Measurements from ENCODE around the gene MNAT1.

MNAT1 gene

DNA sequence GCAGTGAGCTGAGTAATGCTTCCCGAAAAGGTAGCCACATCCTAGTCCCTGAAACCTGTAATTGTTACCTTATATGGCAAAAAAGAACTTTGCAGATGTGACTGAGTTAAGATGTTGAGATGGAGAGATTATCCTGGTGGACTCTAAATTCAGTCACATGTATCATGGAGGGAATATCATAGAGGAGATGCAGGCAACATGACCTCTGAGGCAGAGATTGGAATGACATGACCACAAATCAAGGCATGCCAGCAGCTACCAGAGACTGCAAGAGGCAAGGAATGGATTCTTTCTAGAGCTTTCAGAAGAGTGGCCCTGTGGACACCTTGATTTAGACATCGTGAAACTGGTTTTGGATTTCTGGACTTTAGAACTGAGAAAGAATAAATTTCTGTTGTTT is 265.0 kb downstream of the MNAT1 start:
- no peak for DNase-seq (ENCODE audit: low read depth)
- TF ChIP-seq, protein P1, sequence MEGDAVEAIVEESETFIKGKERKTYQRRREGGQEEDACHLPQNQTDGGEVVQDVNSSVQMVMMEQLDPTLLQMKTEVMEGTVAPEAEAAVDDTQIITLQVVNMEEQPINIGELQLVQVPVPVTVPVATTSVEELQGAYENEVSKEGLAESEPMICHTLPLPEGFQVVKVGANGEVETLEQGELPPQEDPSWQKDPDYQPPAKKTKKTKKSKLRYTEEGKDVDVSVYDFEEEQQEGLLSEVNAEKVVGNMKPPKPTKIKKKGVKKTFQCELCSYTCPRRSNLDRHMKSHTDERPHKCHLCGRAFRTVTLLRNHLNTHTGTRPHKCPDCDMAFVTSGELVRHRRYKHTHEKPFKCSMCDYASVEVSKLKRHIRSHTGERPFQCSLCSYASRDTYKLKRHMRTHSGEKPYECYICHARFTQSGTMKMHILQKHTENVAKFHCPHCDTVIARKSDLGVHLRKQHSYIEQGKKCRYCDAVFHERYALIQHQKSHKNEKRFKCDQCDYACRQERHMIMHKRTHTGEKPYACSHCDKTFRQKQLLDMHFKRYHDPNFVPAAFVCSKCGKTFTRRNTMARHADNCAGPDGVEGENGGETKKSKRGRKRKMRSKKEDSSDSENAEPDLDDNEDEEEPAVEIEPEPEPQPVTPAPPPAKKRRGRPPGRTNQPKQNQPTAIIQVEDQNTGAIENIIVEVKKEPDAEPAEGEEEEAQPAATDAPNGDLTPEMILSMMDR (IDR thresholded peaks at IDR 0.05; ENCODE audit: control insufficient read depth, insufficient read depth, low read depth, low read length, missing control alignments): no peak
- H3K4me3 ChIP-seq (ENCODE audit: control insufficient read depth, low read depth, low read length): no peak overlapping the region

DNA sequence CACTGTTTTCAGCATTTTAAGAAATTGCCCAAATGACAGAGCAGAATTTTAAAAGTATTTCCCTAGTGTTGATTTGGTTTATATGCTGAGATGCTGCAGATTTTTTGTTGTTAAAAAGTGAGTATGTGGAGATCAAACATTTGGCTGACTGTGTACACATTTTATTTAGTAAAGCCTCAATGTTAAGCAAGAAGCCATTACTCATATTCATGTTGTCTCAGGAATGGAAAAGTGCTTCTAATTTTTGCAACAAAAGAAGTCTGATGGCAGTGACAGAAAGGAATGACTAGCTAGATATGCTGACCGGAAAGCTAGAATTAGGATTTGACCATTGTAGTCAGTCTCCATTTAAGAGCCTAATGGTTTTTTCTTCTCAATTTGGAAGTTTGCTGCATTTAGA is 269.0 kb downstream of the MNAT1 start:
- H3K4me3 ChIP-seq (ENCODE audit: control insufficient read depth, low read depth, low read length): no peak overlapping the region
- TF ChIP-seq, protein P1 (IDR thresholded peaks at IDR 0.05; ENCODE audit: control insufficient read depth, insufficient read depth, low read depth, low read length, missing control alignments): no peak
- peak; percentile 34 for DNase-seq (ENCODE audit: low read depth)

DNA sequence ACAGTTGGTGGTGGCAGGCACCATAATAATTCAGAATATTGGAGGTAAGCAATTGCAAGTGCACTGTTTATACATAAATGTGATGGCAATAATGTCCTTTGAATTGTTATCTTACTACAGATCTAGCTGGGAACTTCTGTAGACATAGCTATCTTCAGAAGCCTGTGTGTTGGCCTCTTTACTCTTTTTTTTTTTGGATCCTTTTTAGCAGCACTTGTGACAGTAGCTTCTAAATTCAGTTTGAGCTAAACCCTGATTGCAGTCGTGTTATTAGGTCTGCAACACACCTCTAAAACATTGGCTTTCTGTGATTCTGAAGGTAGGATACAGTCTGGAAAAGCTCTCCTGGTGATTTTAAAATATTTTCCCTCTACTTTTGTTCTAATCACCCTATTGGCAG is 285.0 kb downstream of the MNAT1 start:
- DNase-seq (ENCODE audit: low read depth): no peak
- no peak overlapping the region for H3K4me3 ChIP-seq (ENCODE audit: control insufficient read depth, low read depth, low read length)
- TF ChIP-seq, protein P1 (IDR thresholded peaks at IDR 0.05; ENCODE audit: control insufficient read depth, insufficient read depth, low read depth, low read length, missing control alignments): no peak
